Thoracic aorta (tissue), 2 donors: ENCODE results near the gene C22orf39. TPM values are rescaled to one million over a fixed set of nuclear protein-coding genes. Genes with fewer than 3 reads are reported as not detected.

Experiments used
- ATAC-seq: fragments of 150-250 bp; one replicate; pipeline ENCODE4 v1.8.0; 2017; ENCODE audit warnings: low read depth; ENCODE audit not compliant: insufficient number of reproducible peaks, low FRiP score
- DNase-seq: peaks from one replicate; pipeline ENCODE4 v3.0.0-alpha.2; 2020; ENCODE audit warnings: low spot score
- H3K27ac ChIP-seq, 2 donors: fragments of 200-600 bp; sonication (generic); 1 replicate in 1 of 2; 2 replicates in 1 of 2; pipeline ENCODE4 v1.5.1; 2016; ENCODE audit warnings: mild to moderate bottlenecking in 2 of 2, moderate library complexity in 2 of 2
- H3K27me3 ChIP-seq: fragments of 200-600 bp; sonication (generic); replicated peaks from 2 replicates; pipeline ENCODE4 v1.6.0; 2016; ENCODE audit warnings: mild to moderate bottlenecking; ENCODE audit not compliant: insufficient read depth
- H3K36me3 ChIP-seq: fragments of 200-600 bp; sonication (generic); one replicate; pipeline ENCODE4 v1.5.1; 2016
- H3K4me1 ChIP-seq, 2 donors: fragments of 200-600 bp; sonication (generic); 1 replicate in 1 of 2; 2 replicates in 1 of 2; pipeline versions ENCODE4 v1.5.1 to v1.6.0; 2016; ENCODE audit warnings: low read depth in 2 of 2, mild to moderate bottlenecking in 1 of 2; ENCODE audit not compliant: control insufficient read depth in 1 of 2
- H3K4me3 ChIP-seq: fragments of 200-600 bp; sonication (generic); 2 replicates; pipeline ENCODE4 v1.5.1; 2016; ENCODE audit warnings: mild to moderate bottlenecking
- H3K9me3 ChIP-seq: fragments of 200-600 bp; sonication (generic); 2 replicates; pipeline ENCODE4 v1.5.1; 2016
- CTCF ChIP-seq: fragments of 200-600 bp; sonication (generic); IDR thresholded peaks from one replicate; pipeline ENCODE4 v1.5.1; 2019; ENCODE audit warnings: antibody characterized with exemption
- total RNA-seq, 2 donors: library from RNA; depleted of rRNA; stranded (reverse); fragments of >200 nt; gene quantifications; one replicate each; pipeline versions ENCODE4 v1.1.0 to v1.2.3, GENCODE V29; 2016

The C22orf39 gene
- total RNA-seq, 2 donors from 2014 or later, result 59.8 to 67.7 TPM

DNA sequence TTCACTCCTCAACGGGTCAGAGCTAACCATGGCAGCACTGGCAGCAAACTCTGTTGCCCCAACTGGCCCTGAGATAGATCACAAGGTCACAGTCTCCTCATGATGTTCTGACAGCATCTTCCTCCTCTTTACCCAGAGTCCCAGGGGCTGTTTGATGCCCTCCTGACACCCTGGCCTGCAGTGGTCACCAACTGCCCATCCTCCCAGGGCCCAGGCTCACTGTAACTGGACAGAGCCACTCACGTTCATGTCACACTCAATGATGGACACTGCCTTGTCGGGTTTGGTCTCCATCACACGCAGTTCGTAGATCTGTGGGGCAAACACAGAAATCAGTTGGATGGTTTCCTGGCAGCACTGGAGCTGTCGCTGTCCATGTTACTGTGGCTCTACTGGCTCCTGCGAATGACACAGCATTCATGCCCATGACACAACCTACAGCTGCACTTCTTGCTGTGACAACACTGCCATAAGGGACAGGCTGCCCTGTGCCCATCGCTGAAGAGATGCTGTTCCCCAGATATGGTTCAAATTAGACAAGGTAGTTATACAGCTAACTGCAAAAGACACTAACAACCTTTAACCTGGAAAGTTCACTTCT, 10.4 kb upstream of the C22orf39 start:
- Histone ChIP-seq H3K27me3 (no peaks in the 10 kb centered on the region), H3K36me3 (peaks cover 45% of the 10 kb centered on the region), H3K4me3 (no peak overlapping the region), H3K9me3 (no peaks in the 10 kb centered on the region), H3K27ac (no peak overlapping the region), H3K4me1 (no peaks in the 10 kb centered on the region)
- DNase-seq (no peak), ATAC-seq (no peak)
- TF ChIP-seq CTCF, result no peak

DNA sequence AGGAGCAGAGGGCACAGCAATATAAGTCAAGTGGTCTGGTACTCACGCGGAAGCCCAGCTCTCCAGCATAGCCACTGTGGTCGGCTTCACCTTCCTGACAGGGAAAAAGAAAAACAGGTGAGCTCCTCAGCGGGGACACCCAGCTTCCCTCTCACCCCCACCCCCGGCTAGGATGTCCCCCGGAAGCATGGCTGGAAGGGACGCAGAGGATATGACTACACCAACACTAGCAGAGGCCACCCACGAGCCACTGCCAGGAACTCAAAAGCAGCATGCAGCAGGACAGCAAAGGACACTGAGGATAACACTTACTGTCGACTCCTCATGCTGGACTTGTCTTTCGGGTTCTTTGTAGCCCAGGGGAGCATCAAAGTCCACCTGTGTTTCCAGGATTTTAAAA, 9.0 kb upstream of the C22orf39 start:
- no peak for DNase-seq
- Histone ChIP-seq H3K4me1 (no peaks in the 10 kb centered on the region), H3K27me3 (no peaks in the 10 kb centered on the region), H3K9me3 (no peaks in the 10 kb centered on the region), H3K4me3 (no peak overlapping the region), H3K27ac (no peak overlapping the region), H3K36me3 (peaks cover 49% of the 10 kb centered on the region)
- no peak for TF ChIP-seq CTCF
- no peak for ATAC-seq

- no peak for TF ChIP-seq CTCF
- no peak overlapping the region for H3K4me3 ChIP-seq
- H3K36me3 ChIP-seq, result peaks cover 49% of the 10 kb centered on the region
- H3K27ac ChIP-seq, result no peak overlapping the region
- DNase-seq (no peak), ATAC-seq (no peak)
- H3K4me1 ChIP-seq, result no peaks in the 10 kb centered on the region
- no peaks in the 10 kb centered on the region for H3K9me3 ChIP-seq
- no peaks in the 10 kb centered on the region for H3K27me3 ChIP-seq
Measured at GRCh38 chr22:19455585-19456370, 8.3 kb upstream of the C22orf39 start.

DNA sequence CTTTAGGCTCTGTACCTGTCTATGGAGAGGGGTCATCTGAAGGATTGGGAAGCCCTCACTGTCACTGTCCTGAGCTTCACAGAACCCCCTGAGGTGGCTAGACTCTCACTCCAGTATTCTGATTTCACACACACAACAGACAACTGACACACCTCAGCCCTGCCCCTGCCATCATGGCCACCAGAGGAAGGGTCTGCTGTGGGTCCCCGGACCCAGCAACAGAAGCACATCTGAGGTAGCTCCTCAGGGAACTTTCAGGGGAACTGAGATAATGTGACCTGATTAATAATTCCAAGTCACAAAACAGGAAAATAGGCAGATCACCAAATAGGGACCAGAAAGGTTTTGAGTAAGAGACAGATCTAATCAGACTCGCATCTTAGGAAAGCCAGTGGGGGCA, 7.5 kb upstream of the C22orf39 start:
- Histone ChIP-seq H3K36me3 (peaks cover 49% of the 10 kb centered on the region), H3K9me3 (no peaks in the 10 kb centered on the region), H3K4me1 (no peaks in the 10 kb centered on the region), H3K4me3 (no peak overlapping the region), H3K27ac (no peak overlapping the region), H3K27me3 (no peaks in the 10 kb centered on the region)
- no peak for DNase-seq
- no peak for ATAC-seq
- no peak for TF ChIP-seq CTCF

DNA sequence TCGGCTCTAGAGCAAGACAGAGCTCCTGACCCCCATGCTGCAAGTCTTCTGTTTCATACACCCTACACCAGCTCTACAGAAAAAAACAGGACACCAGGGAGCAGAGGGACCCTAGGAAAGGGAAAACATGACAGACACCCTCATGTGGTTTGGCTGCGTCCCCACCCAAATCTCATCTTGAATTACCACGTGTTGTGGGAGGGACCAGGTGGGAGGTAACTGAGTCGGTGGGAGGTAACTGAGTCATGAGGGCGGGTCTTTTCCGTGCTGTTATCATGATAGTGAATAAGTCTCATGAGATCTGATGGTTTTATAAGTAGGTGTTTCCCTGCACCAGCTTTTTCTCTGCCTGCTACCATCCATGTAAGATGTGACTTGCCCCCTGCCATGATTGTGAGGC, 6.6 kb upstream of the C22orf39 start:
- Histone ChIP-seq H3K36me3 (peaks cover 47% of the 10 kb centered on the region), H3K4me1 (no peaks in the 10 kb centered on the region), H3K27me3 (no peaks in the 10 kb centered on the region), H3K4me3 (no peak overlapping the region), H3K9me3 (no peaks in the 10 kb centered on the region), H3K27ac (no peak overlapping the region)
- TF ChIP-seq CTCF, result no peak
- DNase-seq (no peak), ATAC-seq (no peak)
